HG03571 (cell line): ENCODE results near the gene TFF1.

Experiments
- ATAC-seq: cut with Tn5 transposase; IDR thresholded peaks from one replicate; pipeline ENCODE4 v1.9.1; 2021; ENCODE audit not compliant: unreplicated experiment

Gene TFF1

GRCh38 chr21:42321231-42321630 is 45.1 kb downstream of the TFF1 start:
- ATAC-seq = no peak

GRCh38 chr21:42320791-42321190 is 45.5 kb downstream of the TFF1 start:
- ATAC-seq = no peak

- no peak for ATAC-seq
Measured at GRCh38 chr21:42319851-42320572, 46.3 kb downstream of the TFF1 start.

DNA sequence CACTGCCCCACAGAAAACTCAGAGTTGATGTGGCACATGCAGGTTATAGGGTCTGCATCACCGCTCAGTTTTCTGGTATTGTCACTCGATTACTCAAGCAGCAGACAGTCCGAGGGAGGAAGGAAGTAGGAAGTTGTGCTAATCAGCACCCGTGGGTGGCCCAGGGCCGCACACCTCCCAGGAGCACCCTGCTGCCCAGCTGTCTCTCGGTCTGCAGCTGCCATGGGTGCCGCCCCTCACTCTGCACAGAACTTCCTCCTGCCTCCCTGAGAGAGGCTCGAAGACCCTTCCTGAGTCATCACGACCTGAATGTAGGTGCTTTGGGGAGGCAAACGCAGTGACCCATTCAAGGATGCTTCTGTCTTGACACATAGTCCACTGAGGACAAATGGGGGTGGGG is 47.0 kb downstream of the TFF1 start:
- ATAC-seq = no peak

- no peak for ATAC-seq
Measured at GRCh38 chr21:42317826-42318746, 48.2 kb downstream of the TFF1 start.

GRCh38 chr21:42317341-42317741 is 49.0 kb downstream of the TFF1 start:
- ATAC-seq = no peak

- ATAC-seq = no peak
Measured at GRCh38 chr21:42316891-42317290, 49.4 kb downstream of the TFF1 start.

- no peak for ATAC-seq
Measured at GRCh38 chr21:42315296-42315891, 50.9 kb downstream of the TFF1 start, which contains the start of gene TFF3. Gene TFF3 (minus strand): TSS chr21:42315409. CDS start chr21:42315374, 35 bp downstream.

DNA sequence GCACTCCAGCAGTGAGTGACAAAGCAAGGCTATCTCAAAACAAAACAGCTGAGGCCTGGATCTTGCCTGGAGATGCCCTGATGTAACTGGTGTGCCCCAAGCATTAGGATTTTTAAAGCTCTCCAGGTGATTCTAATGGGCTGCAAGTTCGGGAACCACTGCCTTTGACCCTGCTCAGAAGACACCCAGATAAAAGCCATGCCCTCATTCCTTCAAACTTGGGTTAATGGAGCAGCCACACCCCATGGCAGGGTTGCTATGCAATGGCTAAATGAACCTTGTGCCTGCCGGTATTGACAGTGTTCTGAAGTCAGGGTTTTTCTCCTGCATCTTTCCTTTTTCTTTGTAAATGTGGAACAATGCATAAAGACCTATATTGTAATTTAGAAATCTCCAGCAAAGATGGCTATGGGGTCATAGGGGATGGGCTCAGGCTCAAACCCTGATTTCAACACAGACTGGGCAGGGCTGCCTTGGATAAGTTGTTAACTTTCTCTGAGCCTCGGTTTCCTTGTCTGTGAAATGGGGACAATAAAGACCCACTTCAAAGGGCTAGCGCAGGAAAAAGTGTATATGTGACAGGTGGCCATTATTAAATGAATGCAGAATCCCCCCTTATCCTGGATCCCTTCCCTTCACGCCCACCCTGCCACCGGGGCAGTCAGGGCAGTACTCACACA is 51.6 kb downstream of the TFF1 start:
- ATAC-seq = no peak

DNA sequence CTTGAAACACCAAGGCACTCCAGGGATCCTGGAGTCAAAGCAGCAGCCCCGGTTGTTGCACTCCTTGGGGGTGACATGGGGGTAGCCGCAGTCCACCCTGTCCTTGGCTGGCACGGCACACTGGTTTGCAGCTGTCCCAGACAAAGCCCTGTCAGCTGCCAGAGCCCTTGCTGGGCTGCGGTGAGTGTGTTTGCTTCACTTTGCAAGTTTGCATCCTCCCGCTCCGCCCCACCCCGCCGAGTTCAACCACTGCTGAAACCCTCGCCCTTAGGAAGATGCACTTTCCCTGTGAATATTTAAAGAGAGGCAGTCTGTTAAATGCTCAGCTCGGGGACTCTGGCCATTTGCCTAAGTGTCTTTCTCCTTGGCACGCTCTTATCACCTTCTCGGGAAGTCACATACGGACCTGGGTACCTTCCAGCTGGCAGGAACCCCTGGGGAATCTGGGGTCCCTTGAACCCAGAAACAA is 52.8 kb downstream of the TFF1 start:
- no peak for ATAC-seq

DNA sequence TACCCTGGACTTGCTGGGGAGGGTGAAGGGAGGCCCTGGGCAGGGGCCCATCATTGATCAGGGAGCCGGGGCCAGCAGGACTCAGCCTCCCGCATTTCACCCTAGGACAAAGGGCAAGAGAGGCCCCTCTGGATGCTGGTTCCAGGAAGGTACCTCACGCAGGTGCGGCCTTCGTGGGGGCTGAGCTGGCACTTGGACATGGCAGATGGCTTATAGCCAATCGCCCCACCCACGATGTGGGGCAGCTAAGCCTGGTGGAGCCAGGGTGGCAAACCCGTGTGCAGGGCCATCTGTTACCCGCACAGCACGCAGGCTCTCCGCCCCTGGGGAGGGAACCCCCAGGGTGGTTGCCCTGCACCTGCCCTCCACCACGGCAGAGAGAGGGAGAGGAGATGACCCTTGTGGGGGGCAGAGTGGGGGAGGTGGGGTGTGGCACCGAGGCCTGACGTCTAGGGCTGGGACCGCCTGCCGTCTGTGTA is 53.7 kb downstream of the TFF1 start:
- ATAC-seq = no peak
